Right ventricle myocardium inferior (tissue), 1 donor: ENCODE results near the gene EFNA3. TPM values are rescaled to one million over a fixed set of nuclear protein-coding genes. Genes with fewer than 3 reads are reported as not detected.

Experiments used
- ATAC-seq: fragments of 200-7000 bp; cut with Tn5 transposase; one replicate; pipeline ENCODE4 v1.9.1; 2020; ENCODE audit warnings: mild to moderate bottlenecking, moderate library complexity
- DNase-seq: peaks from one replicate; pipeline ENCODE4 v3.0.0; 2021; ENCODE audit errors: missing footprints
- intact Hi-C: fragments of 100-400 bp; cut with DNase I; formaldehyde crosslinking; loops from one replicate; pipeline ENCODE4 v1.11.0; 2022
- total RNA-seq: library from RNA; stranded (reverse); fragmentation: NEBNext Ultra II Directional; extraction: Animal tissue kit (Norgen Biotek cat#: 25700); gene quantifications from one replicate; pipeline ENCODE4 v1.2.1, GENCODE V29; 2021
- donor health status: DM: no; HTN: yes; CAD: no; lungs with severe emphysema.

The EFNA3 gene
- total RNA-seq, 1 donor from 2014 or later: 1.1 TPM

DNA sequence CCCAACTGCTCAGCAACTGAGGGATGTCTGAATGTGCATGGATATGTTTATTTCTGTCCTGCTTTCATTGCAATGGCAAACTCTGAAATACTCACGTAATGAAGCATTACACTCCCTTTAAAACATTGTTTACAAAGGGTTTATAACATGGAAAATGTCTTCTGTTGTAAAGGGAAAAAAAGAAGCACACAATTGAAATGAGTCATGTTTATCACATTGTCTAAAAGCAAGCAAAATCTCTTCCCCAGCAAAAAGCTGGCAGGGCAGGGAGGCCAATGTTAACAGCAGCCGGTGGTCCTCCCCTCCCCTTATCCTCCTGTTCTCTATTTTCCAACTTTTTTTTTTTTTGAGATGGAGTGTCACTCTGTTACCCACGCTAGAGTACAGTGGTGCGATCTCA lies 45.2 kb downstream of the EFNA3 start:
- no peak for ATAC-seq
- DNase-seq: no peak
- intact Hi-C loops: no loop called here

DNA sequence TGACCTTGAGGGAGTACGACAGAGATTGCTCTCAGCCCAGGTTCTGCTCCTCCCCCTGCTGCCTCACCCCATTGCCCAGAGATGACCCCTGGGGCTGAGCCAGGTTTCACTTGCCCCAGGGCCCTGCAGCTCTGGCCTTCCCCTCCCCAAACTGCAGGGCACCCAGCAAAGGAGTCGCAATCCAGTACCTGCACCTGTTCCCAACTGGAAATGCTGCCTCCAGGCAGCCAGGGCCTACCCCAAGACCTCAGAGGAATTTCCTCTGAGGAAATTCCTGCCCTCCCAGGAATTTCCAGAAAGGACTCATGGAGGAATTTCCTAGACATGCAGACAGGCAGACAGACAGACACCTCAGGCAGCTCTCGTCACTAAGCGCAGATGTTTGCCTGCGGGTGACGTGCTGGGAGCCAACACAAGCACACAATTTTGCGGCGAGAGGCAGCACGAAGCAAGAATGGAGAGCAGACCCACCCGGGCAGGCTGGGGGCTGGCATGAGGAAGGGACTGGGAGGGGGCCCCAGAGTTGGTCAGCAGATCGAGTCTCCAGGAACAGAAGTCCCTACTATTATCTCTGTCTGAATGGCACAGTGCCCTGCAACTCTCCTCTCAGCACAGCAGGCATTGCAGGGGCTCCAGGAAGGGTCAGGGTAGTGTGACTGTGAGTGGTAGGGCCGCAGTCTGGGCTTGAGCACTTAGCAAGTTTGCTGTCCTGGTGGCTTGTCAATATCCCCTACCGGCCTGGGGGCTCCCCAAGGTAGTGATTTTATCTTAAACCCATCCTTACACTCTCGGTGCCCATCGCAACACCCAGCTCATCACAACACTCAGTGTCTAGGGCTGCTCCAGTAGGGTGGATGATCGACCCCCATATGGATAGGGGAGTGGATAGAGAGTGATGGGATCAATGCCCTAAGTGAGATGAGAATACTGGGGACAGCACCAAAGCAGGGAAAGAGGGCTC lies 46.1 kb downstream of the EFNA3 start:
- intact Hi-C loops: no loop called here
- DNase-seq (no peak), ATAC-seq (no peak)

DNA sequence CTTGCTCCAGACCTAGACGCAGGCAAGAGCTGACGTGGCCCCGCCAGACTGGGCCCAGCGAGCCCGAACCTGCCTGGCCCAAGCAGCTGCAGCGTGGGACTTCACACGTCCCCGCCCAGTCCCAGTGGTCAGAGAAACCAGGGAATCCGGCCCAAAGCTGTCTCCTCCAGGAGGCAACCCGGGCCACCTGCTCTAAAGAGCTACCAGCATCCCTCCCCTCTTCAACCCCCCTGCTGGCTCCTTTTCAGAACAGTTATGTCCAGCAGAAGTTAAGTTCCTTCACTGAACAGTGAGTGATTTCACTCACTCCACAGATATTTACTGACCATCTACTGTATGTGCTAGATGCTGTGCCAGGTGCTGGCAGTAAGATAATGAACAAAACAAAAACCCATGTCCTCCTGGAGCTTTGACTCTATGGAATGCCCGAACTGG lies 46.9 kb downstream of the EFNA3 start:
- ATAC-seq (no peak), DNase-seq (no peak)
- intact Hi-C loops: no loop called here

DNA sequence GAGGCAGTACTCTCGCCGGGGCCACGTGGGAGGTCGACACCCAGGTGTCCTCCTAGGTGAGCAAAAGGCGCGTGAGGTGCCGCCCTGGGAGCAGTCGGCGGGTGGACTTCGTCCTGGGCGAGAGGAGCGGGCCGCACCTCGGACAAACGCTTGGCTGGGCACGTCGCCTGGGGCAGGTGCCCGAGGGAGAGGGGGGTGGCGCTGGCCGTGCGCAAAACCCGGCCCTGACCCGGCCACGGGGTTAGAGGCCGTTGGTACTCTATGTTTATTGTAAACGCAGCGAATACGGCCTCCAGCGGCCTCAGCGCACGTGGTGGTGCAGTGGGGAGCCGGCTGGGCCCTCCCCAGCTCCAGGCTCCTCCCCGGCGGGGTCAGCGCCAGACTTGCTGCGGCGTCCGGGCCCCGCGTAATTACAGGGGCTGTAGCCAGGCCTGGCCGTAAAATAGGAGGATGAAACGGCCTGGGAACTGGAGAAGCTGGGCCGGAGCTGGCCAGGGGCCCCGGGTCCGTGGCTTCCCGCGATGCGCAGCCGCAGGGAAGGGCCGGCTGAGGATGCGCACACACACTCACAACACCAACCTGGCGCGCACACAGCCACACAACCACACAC lies 47.4 kb downstream of the EFNA3 start:
- ATAC-seq: peak; percentile 21
- intact Hi-C loops: loop anchor here (2.0 kb wide), 1 partner anchor 31 kb away; no protein-coding TSS in a partner anchor
- peak; percentile 76 for DNase-seq

DNA sequence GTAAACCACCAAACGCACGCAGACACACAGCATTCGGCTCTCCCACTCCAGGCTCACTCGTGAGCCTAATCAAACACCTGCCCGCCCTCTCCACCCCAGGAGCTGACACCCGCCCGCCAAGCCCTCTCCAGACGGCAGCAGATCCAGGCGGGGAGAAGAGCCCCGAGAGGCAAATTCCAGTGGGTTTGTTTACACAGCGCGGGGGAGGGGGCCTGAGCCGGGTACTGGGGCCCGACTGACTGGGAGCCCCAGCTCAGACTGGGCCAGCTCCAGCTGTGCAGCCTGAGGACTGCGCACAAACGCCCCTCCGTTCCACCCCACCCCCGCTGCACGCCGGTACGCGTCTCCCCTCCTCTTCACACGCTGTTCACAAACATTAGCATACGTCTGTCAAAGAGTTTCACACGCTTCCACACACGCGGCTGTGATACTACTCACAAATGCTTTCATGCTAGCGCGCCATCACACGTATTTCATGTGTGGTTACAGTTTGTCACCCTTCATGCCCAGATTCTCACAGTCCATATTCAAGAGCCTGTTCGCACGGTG lies 48.0 kb downstream of the EFNA3 start:
- DNase-seq (no peak), ATAC-seq (peak; percentile 0)
- intact Hi-C loops: loop anchor here (2.0 kb wide), 1 partner anchor 32 kb away; no protein-coding TSS in a partner anchor

DNA sequence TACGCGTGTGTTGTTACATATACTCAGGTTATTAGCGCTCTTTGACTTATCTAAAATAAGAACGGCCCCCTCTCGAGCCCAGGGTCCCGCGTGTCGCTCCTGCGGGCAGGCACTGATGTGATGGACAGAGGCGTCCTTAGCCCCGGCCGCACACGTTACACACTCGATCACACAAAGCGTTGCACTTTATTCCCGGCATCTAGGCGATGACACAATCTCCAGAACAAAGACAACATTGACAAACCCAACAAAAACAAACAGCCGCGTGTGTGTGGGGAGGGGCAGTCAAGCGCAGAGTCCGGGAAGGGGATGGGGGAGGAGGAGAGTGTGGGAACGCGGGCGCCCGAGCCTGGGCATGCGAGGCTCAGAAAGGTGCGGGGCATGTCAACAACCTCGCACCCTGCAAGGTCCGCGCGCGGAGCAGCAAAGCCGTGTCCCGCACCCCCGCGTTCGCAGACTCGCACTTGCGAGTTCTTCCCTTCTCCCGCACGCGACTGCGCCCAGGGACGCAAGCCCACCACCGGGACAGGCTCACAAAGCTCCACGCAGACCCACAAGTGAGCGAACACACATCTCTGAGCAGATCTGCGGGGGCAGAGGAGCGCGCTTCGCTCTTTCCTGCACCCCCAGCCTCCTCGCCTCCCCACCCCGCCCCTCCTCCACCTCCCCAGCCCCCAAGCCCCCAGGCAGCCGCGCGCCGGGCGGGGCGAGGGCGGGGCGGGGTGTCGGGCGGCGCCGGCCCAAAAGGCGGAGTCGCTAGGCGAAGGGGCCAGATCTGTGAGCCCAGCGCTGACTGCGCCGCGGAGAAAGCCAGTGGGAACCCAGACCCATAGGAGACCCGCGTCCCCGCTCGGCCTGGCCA lies 48.7 kb downstream of the EFNA3 start, which contains the start of gene EFNA1:
Gene EFNA1 (plus strand): TSS at position 772 of the 862 bp plus-strand sequence. CDS start 102 bp downstream, outside the sequence.
- peak; percentile 66 for ATAC-seq
- DNase-seq: peak; percentile 82
- intact Hi-C loops: loop anchor here (2.0 kb wide), 1 partner anchor 33 kb away; no protein-coding TSS in a partner anchor

DNA sequence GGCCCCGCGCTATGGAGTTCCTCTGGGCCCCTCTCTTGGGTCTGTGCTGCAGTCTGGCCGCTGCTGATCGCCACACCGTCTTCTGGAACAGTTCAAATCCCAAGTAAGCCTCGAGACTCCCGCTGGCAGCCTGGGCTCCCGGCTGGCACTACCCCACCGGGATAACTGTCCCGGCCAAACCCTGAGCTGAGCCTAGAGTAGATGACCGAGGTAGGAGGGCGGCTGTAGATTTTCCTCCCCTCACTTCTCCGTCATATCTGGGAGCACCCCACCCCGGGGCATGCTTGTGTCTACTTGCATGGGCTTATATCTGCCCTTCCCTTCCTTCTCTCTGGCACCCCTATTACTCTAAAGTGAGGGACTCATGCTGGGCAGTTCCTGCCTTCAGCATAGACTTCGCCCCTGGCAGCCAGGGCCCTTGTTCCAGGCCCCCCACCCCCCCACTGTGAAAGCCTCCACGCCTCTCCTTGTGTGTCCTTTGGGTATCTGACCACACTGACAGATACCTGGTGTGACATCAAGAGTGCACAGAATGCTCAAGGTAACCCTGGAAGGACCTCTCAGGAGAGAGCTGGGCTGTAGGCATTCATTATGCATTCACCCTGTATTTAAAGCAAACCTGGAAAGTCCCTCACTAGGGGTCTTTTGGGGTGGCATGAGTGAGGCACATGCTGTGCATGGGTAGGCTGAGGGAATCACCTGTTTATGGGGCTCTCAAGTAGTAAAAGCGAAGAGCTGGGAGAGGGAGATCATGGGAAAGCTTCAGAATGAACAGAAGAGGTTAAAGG lies 49.5 kb downstream of the EFNA3 start:
- intact Hi-C loops: loop anchor here (2.0 kb wide), 2 partner anchors 33 to 39 kb away; no protein-coding TSS in a partner anchor
- no peak for DNase-seq
- no peak for ATAC-seq

DNA sequence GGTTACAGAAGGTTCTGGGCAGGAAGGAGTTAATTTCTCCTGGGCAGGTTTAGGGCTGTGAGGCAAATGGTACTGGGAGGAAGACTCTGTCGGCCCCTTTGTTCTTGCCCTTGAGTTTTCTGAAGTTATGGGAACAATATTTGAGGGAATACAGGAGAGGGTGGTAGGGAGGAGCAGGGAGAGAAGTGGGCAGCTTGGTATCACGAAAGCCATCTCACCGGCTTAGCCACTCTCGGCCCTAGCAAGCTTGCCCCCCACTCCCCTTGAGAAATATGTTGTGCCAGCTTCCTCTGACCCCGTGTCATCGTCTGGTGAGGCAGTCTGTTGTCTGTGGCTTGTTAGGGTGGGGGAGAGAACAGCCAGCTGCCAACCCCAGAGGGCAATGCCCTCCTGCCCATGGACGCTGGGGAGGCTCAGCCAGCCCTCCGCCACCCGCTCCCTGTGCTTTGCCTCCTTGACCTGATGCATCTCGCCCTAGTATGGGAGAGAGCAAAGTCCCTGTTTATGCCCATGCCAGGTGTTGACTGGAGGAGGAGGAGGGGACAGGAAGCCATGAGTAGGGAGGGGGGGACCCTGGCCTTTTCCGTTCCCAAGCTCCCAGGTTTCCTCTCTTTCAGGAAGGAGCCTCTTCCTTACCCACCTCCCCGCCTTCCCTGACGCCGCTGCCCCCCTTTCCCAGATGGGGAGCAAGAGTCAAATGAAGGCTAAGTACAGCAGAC lies 50.3 kb downstream of the EFNA3 start:
- intact Hi-C loops: loop anchor here (2.0 kb wide), 1 partner anchor 38 kb away; no protein-coding TSS in a partner anchor
- no peak for DNase-seq
- peak; percentile 17 for ATAC-seq

DNA sequence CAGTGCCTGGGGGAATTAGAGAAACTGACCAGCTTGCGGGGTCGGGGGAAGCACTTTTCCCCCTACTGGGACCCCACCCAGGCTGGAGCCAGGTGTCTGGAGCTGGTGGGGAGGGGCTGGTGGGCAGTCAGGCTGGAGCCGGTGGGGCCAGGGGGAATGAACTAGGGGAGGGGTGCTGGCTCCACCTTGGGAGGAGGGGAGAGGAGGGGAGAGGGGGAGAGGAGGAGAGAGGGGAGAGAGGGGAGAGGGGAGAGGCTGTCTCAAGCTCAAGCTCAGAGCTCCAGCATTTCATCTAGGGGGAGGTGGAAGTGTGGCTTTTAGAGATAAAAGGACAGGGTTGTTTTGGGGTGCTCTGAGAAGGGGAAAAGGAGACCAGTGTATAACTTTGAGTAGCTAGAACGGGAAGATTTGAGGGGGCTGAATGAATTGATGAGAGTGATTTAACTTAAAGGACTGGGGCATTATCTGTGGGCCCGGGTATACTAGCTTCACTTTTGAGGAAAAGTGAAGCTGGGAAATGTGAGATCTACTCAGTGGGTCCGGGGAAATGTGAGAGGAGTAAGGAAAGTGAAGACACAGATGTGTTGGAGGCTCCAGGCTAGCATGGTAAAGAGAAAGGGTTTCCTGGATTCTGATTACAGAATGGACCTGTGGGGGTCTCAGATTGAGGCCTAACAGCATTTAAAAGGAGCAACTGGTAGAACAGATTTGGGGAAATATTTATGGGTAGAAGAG lies 51.8 kb downstream of the EFNA3 start:
- DNase-seq (no peak), ATAC-seq (no peak)
- intact Hi-C loops: no loop called here

DNA sequence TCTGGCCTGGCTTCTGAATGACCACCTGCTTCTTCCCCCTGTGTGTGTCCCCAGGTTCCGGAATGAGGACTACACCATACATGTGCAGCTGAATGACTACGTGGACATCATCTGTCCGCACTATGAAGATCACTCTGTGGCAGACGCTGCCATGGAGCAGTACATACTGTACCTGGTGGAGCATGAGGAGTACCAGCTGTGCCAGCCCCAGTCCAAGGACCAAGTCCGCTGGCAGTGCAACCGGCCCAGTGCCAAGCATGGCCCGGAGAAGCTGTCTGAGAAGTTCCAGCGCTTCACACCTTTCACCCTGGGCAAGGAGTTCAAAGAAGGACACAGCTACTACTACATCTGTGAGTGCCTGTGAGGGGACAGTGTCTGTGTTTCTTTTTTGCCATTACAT lies 52.6 kb downstream of the EFNA3 start:
- intact Hi-C loops: no loop called here
- DNase-seq: peak; percentile 81
- ATAC-seq: peak; percentile 4

DNA sequence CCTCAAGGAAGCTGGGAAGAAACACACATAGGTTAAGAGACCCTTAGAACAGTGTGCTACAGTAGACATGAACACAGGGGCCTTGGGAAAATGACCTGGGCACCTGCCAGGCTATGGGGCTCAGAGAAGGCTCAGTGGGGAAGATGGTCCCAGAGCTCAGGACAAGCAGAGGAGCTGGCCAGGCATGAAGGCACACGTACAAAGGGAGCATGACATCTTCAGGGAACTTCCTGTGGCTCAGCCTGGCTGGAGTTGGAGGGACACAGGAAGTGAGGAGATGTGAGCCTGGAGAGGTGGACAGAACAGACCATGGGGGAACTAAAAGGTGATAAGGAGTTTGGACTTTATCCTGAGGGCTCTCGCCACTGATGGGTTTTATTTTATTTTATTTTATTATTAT lies 53.2 kb downstream of the EFNA3 start:
- intact Hi-C loops: no loop called here
- ATAC-seq (no peak), DNase-seq (no peak)

DNA sequence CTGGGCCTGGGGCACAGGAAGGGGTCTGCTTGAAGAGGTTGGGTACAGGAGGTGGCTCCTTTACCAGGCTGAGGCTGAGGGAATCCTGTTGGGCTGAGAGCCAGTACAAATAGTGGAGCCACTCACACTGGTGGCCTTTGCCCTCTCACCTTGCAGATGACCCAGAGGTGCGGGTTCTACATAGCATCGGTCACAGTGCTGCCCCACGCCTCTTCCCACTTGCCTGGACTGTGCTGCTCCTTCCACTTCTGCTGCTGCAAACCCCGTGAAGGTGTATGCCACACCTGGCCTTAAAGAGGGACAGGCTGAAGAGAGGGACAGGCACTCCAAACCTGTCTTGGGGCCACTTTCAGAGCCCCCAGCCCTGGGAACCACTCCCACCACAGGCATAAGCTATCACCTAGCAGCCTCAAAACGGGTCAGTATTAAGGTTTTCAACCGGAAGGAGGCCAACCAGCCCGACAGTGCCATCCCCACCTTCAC lies 55.2 kb downstream of the EFNA3 start:
- no peak for DNase-seq
- intact Hi-C loops: no loop called here
- ATAC-seq: no peak

DNA sequence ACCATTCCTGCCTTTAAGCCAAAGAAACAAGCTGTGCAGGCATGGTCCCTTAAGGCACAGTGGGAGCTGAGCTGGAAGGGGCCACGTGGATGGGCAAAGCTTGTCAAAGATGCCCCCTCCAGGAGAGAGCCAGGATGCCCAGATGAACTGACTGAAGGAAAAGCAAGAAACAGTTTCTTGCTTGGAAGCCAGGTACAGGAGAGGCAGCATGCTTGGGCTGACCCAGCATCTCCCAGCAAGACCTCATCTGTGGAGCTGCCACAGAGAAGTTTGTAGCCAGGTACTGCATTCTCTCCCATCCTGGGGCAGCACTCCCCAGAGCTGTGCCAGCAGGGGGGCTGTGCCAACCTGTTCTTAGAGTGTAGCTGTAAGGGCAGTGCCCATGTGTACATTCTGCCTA lies 55.7 kb downstream of the EFNA3 start:
- intact Hi-C loops: no loop called here
- ATAC-seq (no peak), DNase-seq (no peak)

DNA sequence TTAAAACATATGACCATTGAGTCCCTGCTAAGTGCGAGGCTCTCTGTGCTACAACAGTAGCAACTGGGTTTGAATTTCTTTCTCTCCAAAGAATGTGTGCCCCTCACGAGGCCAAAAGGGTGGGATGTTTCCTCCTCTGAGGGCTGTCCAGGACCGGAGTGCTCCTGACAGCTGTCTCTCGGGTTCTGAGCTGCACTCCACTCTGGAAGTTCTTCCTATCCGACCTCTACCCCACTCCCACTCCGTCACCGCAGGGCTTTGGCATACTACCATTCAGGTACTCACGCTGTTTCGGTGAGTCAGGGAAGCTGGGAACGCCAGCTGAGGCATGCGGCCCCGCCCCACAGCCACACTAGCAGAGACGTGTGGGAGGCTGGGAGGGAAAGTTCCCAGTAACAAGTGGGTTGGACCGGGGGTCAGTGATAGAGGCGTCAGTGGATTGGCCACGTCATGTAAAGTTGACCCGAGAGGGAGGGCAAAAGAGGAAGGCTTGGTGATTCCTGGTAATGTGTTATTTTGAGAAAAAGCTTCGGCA lies 56.3 kb downstream of the EFNA3 start:
- intact Hi-C loops: no loop called here
- peak; percentile 89 for DNase-seq
- peak; percentile 70 for ATAC-seq

DNA sequence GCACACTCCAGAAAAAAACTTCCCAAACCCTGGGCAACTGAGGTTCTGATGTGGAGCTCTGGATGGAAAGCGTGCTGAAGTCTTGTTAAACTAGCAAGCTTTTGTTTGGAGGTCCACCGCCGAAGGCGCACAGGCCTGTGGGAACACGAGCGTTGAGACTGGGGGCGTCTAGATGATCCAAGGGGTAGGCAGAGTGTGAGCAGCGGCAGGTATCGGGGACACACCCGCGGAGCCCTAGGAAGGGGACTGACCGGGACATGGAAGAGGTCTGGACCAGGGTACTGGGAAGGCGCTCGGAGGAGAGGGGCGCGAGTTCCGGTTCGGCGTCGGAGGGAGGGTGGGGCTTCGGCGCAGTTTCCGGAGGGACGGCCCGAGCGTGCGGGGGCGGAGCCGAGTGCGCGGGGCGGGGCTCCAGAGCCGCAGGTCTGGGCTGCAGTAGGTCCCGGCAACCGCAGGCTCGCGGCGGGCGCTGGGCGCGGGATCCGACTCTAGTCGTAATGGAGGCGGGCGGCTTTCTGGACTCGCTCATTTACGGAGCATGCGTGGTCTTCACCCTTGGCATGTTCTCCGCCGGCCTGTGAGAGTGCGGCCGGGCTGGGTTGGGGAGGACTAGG lies 56.9 kb downstream of the EFNA3 start, which contains the start of gene SLC50A1:
Gene SLC50A1 (plus strand): TSS at position 438 of the 614 bp plus-strand sequence. CDS start 60 bp downstream, at position 498.
- ATAC-seq: peak; percentile 96
- intact Hi-C loops: loop anchor here (2.0 kb wide), 1 partner anchor 31 kb away; no protein-coding TSS in a partner anchor
- DNase-seq: peak; percentile 98
